Activated CD4-positive, CD25-positive, alpha-beta regulatory T cell treated with anti-CD3 and anti-CD28 coated beads, Interleukin-2, amount 50 U/mL, for 72 hours (primary cell): ENCODE measurements around the gene ASB1.
A peak's percentile ranks its signal among the peaks of the same experiment; 100 is the strongest.

Experiments
- DNase-seq: peaks from one replicate; pipeline ENCODE4 v3.0.0; 2021

The ASB1 gene

GRCh38 chr2:238426568-238427434 lies at the start of gene ASB1:
TSS of gene ASB1 (plus strand) at chr2:238426927. CDS start at chr2:238427071, 144 bp downstream.
- DNase-seq, result peak; percentile 81

- DNase-seq, result no peak
These were observed 48.3 kb upstream of the ASB1 start for GRCh38 chr2:238378230-238379095.

- peak; percentile 38 for DNase-seq
These were observed 47.5 kb upstream of the ASB1 start for GRCh38 chr2:238379096-238379810.

GRCh38 chr2:238380336-238380735 lies 46.4 kb upstream of the ASB1 start:
- no peak for DNase-seq

GRCh38 chr2:238380785-238381184 lies 45.9 kb upstream of the ASB1 start:
- DNase-seq, result no peak

- DNase-seq, result no peak
These were observed 45.2 kb upstream of the ASB1 start for GRCh38 chr2:238381341-238382115.

GRCh38 chr2:238382381-238382781 lies 44.3 kb upstream of the ASB1 start:
- DNase-seq, result no peak

- no peak for DNase-seq
These were observed 43.6 kb upstream of the ASB1 start for GRCh38 chr2:238383135-238383534.

GRCh38 chr2:238383743-238384380 lies 42.9 kb upstream of the ASB1 start:
- no peak for DNase-seq

- DNase-seq, result no peak
These were observed 39.4 kb upstream of the ASB1 start for GRCh38 chr2:238387332-238387731.

- DNase-seq, result no peak
These were observed 37.9 kb upstream of the ASB1 start for GRCh38 chr2:238388794-238389193.

GRCh38 chr2:238389988-238390589 lies 36.6 kb upstream of the ASB1 start:
- DNase-seq, result no peak

- no peak for DNase-seq
These were observed 35.6 kb upstream of the ASB1 start for GRCh38 chr2:238391042-238391689.

GRCh38 chr2:238396663-238397062 lies 30.1 kb upstream of the ASB1 start:
- DNase-seq, result no peak

GRCh38 chr2:238397356-238397755 lies 29.4 kb upstream of the ASB1 start:
- no peak for DNase-seq

- no peak for DNase-seq
These were observed 28.1 kb upstream of the ASB1 start for GRCh38 chr2:238398577-238398976.

GRCh38 chr2:238399094-238399493 lies 27.6 kb upstream of the ASB1 start:
- no peak for DNase-seq

GRCh38 chr2:238401551-238401950 lies 25.2 kb upstream of the ASB1 start:
- no peak for DNase-seq

GRCh38 chr2:238403632-238404405 lies 22.9 kb upstream of the ASB1 start:
- no peak for DNase-seq
